HCT116 (cell line): ENCODE results near the gene CCBE1. TPM values are rescaled to one million over a fixed set of nuclear protein-coding genes. Genes with fewer than 3 reads are reported as not detected.

Source experiments
- ATAC-seq: fragments of 200-7000 bp; cut with Tn5 transposase; 2 replicates; pipeline ENCODE4 v1.9.1; 2020; ENCODE audit warnings: mild to moderate bottlenecking, moderate library complexity
- BruUV-seq: library from RNA; stranded (reverse); fragments of 400-500 nt; replicated peaks from 2 replicates; lab custom pipeline; 2021; lab: Mats Ljungman, UMichigan
- CTCF ChIA-PET: fragments of 300-600 bp; sonication (Branson Sonifier 250); formaldehyde crosslinking; loops from one replicate; lab custom pipeline; 2021; ENCODE audit warnings: antibody characterized with exemption; lab: Charles Lee
- POLR2A ChIA-PET: fragments of 300-600, 350-600 bp; sonication (Branson Sonifier 250); formaldehyde crosslinking; loops from one replicate; lab custom pipeline; 2021; ENCODE audit warnings: antibody characterized with exemption; lab: Charles Lee
- RAD21 ChIA-PET, 2 experiments: fragments of 300-600 bp; sonication (Branson Sonifier 250); formaldehyde crosslinking; loops; one replicate each; lab custom pipeline; 2023; ENCODE audit warnings: low total read pairs in 2 of 2; ENCODE audit not compliant: uncharacterized antibody in 2 of 2, unreplicated experiment in 2 of 2, low non-redundant PET in 1 of 2; lab: Charles Lee
- DNase-seq: peaks from one replicate; pipeline ENCODE4 v3.0.0-alpha.2; 2010; ENCODE audit warnings: low read depth, low spot score
- H2AFZ ChIP-seq: fragments of 200-600 bp; shearing (Covaris generic), sonication (generic); 2 replicates; pipeline ENCODE4 v1.6.1; 2017; ENCODE audit warnings: low read depth, mixed run types, mixed read lengths, antibody characterized with exemption, low read length; ENCODE audit not compliant: poor library complexity, severe bottlenecking
- H3K27ac ChIP-seq: 2 replicates; pipeline ENCODE4 v1.5.1; 2012; ENCODE audit warnings: low read depth, low read length
- H3K27me3 ChIP-seq: fragments of 200-600 bp; sonication (generic); 2 replicates; pipeline ENCODE4 v1.6.1; 2016; ENCODE audit warnings: mixed run types, low read length, mixed read lengths; ENCODE audit not compliant: insufficient read depth
- H3K36me3 ChIP-seq, 2 experiments: fragments of 200-500 bp in 1 of 2; fragments of 200-600 bp in 1 of 2; sonication (Bioruptor generic) in 1 of 2; sonication (generic) in 1 of 2; 2 replicates each; pipeline versions ENCODE4 v1.5.1 to v1.6.1; 2014 to 2016; ENCODE audit warnings: low read length in 2 of 2, inconsistent platforms in 1 of 2, mixed read lengths in 1 of 2, mixed run types in 1 of 2; ENCODE audit not compliant: insufficient read depth in 2 of 2, control insufficient read depth in 1 of 2
- H3K4me1 ChIP-seq, 2 experiments: fragments of 200-600 bp in 1 of 2; sonication (generic) in 1 of 2; 2 replicates each; pipeline versions ENCODE4 v1.5.1 to v1.6.1; 2012 to 2017; ENCODE audit warnings: low read length in 2 of 2, inconsistent platforms in 1 of 2, mild to moderate bottlenecking in 1 of 2, mixed read lengths in 1 of 2, mixed run types in 1 of 2, moderate library complexity in 1 of 2; ENCODE audit not compliant: insufficient read depth in 2 of 2, control insufficient read depth in 1 of 2
- H3K4me2 ChIP-seq: fragments of 200-600 bp; sonication (generic); 2 replicates; pipeline ENCODE4 v1.6.1; 2017; ENCODE audit warnings: mixed run types, low read length, mixed read lengths
- H3K4me3 ChIP-seq, 2 experiments: fragments of 200-600 bp in 1 of 2; sonication (generic) in 1 of 2; replicated peaks in 1 of 2; 2 replicates each; pipeline ENCODE4 v1.5.1; 2011 to 2016; ENCODE audit warnings: low read length in 2 of 2, control low read depth in 1 of 2, low read depth in 1 of 2, mild to moderate bottlenecking in 1 of 2, mixed read lengths in 1 of 2, mixed run types in 1 of 2
- H3K79me2 ChIP-seq: fragments of 200-600 bp; sonication (generic); 2 replicates; pipeline ENCODE4 v1.6.1; 2017; ENCODE audit warnings: mild to moderate bottlenecking, mixed run types, low read length, moderate library complexity, mixed read lengths; ENCODE audit not compliant: insufficient read depth
- H3K9ac ChIP-seq: fragments of 200-600 bp; sonication (generic); 2 replicates; pipeline ENCODE4 v1.6.1; 2016; ENCODE audit warnings: low read length, mixed read lengths
- H3K9me2 ChIP-seq: fragments of 200-600 bp; sonication (generic), shearing (Covaris generic); 2 replicates; pipeline ENCODE4 v1.6.1; 2017; ENCODE audit warnings: mixed run types, mild to moderate bottlenecking, moderate library complexity; ENCODE audit not compliant: insufficient read depth
- H3K9me3 ChIP-seq, 2 experiments: fragments of 200-500 bp in 1 of 2; fragments of 200-600 bp in 1 of 2; sonication (Bioruptor generic) in 1 of 2; sonication (generic) in 1 of 2; 2 replicates each; pipeline ENCODE4 v1.6.1; 2014 to 2017; ENCODE audit warnings: low read length in 2 of 2, mixed read lengths in 2 of 2, inconsistent platforms in 1 of 2, low read depth in 1 of 2, mild to moderate bottlenecking in 1 of 2, mixed run types in 1 of 2, moderate library complexity in 1 of 2; ENCODE audit not compliant: control insufficient read depth in 1 of 2, insufficient read depth in 1 of 2
- H4K20me1 ChIP-seq: fragments of 200-600 bp; sonication (generic), shearing (Covaris generic); 2 replicates; pipeline ENCODE4 v1.6.1; 2017; ENCODE audit warnings: mixed run types, mild to moderate bottlenecking, moderate library complexity; ENCODE audit not compliant: insufficient read depth
- CEBPB ChIP-seq: IDR thresholded peaks from 2 replicates; pipeline ENCODE4 v1.6.1; 2012; ENCODE audit warnings: low read depth
- EZH2phosphoT487 ChIP-seq: fragments of 200-600 bp; IDR thresholded peaks from 2 replicates; pipeline ENCODE4 v1.6.1; 2018; ENCODE audit warnings: antibody characterized with exemption, borderline replicate concordance
- JUND ChIP-seq: IDR thresholded peaks from 2 replicates; pipeline ENCODE4 v1.6.1; 2012
- POLR2A ChIP-seq: IDR thresholded peaks from 2 replicates; pipeline ENCODE4 v1.7.0; 2011; ENCODE audit warnings: borderline replicate concordance; ENCODE audit not compliant: insufficient read depth, insufficient read length; ENCODE audit errors: extremely low read depth
- RAD21 ChIP-seq: IDR thresholded peaks from 2 replicates; pipeline ENCODE4 v1.6.1; 2012; ENCODE audit warnings: low read depth, mild to moderate bottlenecking
- SP1 ChIP-seq: IDR thresholded peaks from 2 replicates; pipeline ENCODE4 v1.6.1; 2012; ENCODE audit warnings: low read depth
- YY1 ChIP-seq: IDR thresholded peaks from 2 replicates; pipeline ENCODE4 v1.6.1; 2011; ENCODE audit warnings: low read length, low read depth, moderate library complexity, mild to moderate bottlenecking; ENCODE audit not compliant: insufficient replicate concordance; ENCODE audit errors: extremely low read depth
- ZFX ChIP-seq: fragments of 450-650 bp; IDR thresholded peaks from 2 replicates; pipeline ENCODE4 v1.6.1; 2017
- intact Hi-C: fragments of 100-400 bp; cut with micrococcal nuclease; formaldehyde crosslinking; loops from 2 replicates; pipeline ENCODE4 v1.10.0; 2022
- total RNA-seq: library from RNA; stranded (reverse); gene quantifications from one replicate; pipeline ENCODE4 v1.2.1, GENCODE V29; 2021; ENCODE audit not compliant: unreplicated experiment
- TF ChIP-seq, protein P1 (sequence below): IDR thresholded peaks from 2 replicates; pipeline ENCODE4 v1.6.1; 2012; ENCODE audit warnings: low read depth
- TF ChIP-seq, protein P2 (sequence below): IDR thresholded peaks from 2 replicates; pipeline ENCODE4 v1.6.1; 2011; ENCODE audit warnings: mild to moderate bottlenecking, low read length, moderate library complexity; ENCODE audit not compliant: insufficient replicate concordance; ENCODE audit errors: extremely low read depth
- TF ChIP-seq, protein P3 (sequence below): IDR thresholded peaks from 2 replicates; pipeline ENCODE4 v1.6.1; 2012
- TF ChIP-seq, protein P4 (sequence below): IDR thresholded peaks from 2 replicates; pipeline ENCODE4 v1.6.1; 2012
- TF ChIP-seq, protein P5 (sequence below), 3 experiments: fragments of 200-600 bp in 1 of 3; sonication (generic) in 1 of 3; IDR thresholded peaks in 2 of 3; conservative IDR thresholded peaks in 1 of 3; 2 replicates each; pipeline ENCODE4 v1.5.1; 2012 to 2017; ENCODE audit warnings: low read depth in 2 of 3, low read length in 2 of 3, antibody characterized with exemption in 1 of 3, borderline replicate concordance in 1 of 3, control low read depth in 1 of 3, mild to moderate bottlenecking in 1 of 3, mixed read lengths in 1 of 3, mixed run types in 1 of 3, moderate library complexity in 1 of 3; ENCODE audit not compliant: insufficient read depth in 1 of 3

CCBE1 gene
- total RNA-seq, 1 experiment from 2014 or later = 0.84 TPM

DNA sequence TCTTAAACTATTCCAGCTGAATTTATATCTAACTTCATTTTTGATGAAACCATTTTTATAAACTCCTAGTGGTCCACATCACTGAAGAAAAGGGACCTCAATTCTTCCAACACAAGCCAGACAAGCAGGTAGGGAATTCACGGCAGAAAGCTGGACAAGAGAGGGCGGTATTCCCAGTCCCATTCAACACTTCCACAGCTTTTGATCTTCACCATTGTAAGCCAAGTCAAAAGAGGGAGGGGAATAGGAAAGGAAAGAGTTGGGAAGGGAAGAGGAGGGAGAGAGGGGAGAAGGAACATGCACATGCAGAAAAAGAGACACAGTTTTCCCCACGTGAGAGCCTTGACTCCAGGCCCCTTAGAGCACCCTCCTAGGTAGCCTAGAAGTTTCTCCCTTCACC is 77.4 kb downstream of the CCBE1 start:
- Histone ChIP-seq H3K36me3 (no peaks in the 10 kb centered on the region), H3K9me3 (no peaks in the 10 kb centered on the region), H3K4me2 (no peak overlapping the region), H2AFZ (no peak overlapping the region), H3K4me3 (no peak overlapping the region), H3K9me2 (no peaks in the 10 kb centered on the region), H3K9ac (no peak overlapping the region), H3K27me3 (peaks cover 30% of the 10 kb centered on the region), H3K4me1 (no peaks in the 10 kb centered on the region), H3K79me2 (no peaks in the 10 kb centered on the region), H4K20me1 (no peaks in the 10 kb centered on the region), H3K27ac (no peak overlapping the region)
- TF ChIP-seq, protein P1, sequence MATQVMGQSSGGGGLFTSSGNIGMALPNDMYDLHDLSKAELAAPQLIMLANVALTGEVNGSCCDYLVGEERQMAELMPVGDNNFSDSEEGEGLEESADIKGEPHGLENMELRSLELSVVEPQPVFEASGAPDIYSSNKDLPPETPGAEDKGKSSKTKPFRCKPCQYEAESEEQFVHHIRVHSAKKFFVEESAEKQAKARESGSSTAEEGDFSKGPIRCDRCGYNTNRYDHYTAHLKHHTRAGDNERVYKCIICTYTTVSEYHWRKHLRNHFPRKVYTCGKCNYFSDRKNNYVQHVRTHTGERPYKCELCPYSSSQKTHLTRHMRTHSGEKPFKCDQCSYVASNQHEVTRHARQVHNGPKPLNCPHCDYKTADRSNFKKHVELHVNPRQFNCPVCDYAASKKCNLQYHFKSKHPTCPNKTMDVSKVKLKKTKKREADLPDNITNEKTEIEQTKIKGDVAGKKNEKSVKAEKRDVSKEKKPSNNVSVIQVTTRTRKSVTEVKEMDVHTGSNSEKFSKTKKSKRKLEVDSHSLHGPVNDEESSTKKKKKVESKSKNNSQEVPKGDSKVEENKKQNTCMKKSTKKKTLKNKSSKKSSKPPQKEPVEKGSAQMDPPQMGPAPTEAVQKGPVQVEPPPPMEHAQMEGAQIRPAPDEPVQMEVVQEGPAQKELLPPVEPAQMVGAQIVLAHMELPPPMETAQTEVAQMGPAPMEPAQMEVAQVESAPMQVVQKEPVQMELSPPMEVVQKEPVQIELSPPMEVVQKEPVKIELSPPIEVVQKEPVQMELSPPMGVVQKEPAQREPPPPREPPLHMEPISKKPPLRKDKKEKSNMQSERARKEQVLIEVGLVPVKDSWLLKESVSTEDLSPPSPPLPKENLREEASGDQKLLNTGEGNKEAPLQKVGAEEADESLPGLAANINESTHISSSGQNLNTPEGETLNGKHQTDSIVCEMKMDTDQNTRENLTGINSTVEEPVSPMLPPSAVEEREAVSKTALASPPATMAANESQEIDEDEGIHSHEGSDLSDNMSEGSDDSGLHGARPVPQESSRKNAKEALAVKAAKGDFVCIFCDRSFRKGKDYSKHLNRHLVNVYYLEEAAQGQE = no peak
- TF ChIP-seq YY1 = no peak
- ChIA-PET POLR2A (no interaction called here), RAD21 (no interaction called here), CTCF (no interaction called here)
- ATAC-seq (no peak), DNase-seq (no peak)
- BruUV-seq = no TSS peak
- intact Hi-C loops = no loop called here

DNA sequence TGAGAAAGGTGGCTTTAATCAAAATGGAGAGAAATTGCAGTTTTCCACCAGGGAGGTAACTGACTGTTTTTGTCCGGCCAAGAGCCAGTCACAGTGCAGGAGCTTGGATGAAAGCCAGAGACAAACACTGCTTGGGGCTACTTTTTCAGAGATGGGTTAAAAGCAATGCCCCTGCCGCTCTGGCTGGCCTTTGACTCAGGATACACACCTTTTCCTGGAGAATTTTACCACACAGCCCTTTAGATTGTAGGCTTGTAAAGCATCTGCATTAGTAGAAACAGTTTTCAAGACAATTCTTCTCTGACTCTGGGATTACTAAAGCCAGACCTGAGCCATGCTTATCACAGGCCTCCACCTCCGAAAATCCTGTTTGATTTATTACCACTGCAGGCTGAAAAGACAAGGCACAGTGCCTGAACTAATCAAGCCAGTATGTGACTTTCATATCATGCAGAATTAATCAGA is 79.7 kb downstream of the CCBE1 start:
- no peak overlapping the region for H3K4me2 ChIP-seq
- no peak for ATAC-seq
- no peak overlapping the region for H3K27ac ChIP-seq
- no peak overlapping the region for H3K4me3 ChIP-seq
- no peak overlapping the region for H2AFZ ChIP-seq
- ChIA-PET POLR2A (no interaction called here), CTCF (no interaction called here), RAD21 (no interaction called here)
- no peaks in the 10 kb centered on the region for H3K9me3 ChIP-seq
- intact Hi-C loops = no loop called here
- no peaks in the 10 kb centered on the region for H4K20me1 ChIP-seq
- H3K9me2 ChIP-seq = no peaks in the 10 kb centered on the region
- DNase-seq = no peak
- no peak overlapping the region for H3K9ac ChIP-seq
- H3K27me3 ChIP-seq = peaks cover 40% of the 10 kb centered on the region
- no peaks in the 10 kb centered on the region for H3K36me3 ChIP-seq
- no peaks in the 10 kb centered on the region for H3K79me2 ChIP-seq
- no peaks in the 10 kb centered on the region for H3K4me1 ChIP-seq
- no TSS peak for BruUV-seq
- TF ChIP-seq RAD21 (no peak), YY1 (no peak), JUND (no peak), POLR2A (no peak), EZH2phosphoT487 (no peak), CEBPB (no peak), SP1 (no peak), ZFX (no peak)
- TF ChIP-seq, protein P2, sequence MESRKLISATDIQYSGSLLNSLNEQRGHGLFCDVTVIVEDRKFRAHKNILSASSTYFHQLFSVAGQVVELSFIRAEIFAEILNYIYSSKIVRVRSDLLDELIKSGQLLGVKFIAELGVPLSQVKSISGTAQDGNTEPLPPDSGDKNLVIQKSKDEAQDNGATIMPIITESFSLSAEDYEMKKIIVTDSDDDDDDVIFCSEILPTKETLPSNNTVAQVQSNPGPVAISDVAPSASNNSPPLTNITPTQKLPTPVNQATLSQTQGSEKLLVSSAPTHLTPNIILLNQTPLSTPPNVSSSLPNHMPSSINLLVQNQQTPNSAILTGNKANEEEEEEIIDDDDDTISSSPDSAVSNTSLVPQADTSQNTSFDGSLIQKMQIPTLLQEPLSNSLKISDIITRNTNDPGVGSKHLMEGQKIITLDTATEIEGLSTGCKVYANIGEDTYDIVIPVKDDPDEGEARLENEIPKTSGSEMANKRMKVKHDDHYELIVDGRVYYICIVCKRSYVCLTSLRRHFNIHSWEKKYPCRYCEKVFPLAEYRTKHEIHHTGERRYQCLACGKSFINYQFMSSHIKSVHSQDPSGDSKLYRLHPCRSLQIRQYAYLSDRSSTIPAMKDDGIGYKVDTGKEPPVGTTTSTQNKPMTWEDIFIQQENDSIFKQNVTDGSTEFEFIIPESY = no peak
- TF ChIP-seq, protein P3, sequence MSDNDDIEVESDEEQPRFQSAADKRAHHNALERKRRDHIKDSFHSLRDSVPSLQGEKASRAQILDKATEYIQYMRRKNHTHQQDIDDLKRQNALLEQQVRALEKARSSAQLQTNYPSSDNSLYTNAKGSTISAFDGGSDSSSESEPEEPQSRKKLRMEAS = no peak
- TF ChIP-seq, protein P4, sequence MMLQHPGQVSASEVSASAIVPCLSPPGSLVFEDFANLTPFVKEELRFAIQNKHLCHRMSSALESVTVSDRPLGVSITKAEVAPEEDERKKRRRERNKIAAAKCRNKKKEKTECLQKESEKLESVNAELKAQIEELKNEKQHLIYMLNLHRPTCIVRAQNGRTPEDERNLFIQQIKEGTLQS = no peak
- TF ChIP-seq, protein P5, sequence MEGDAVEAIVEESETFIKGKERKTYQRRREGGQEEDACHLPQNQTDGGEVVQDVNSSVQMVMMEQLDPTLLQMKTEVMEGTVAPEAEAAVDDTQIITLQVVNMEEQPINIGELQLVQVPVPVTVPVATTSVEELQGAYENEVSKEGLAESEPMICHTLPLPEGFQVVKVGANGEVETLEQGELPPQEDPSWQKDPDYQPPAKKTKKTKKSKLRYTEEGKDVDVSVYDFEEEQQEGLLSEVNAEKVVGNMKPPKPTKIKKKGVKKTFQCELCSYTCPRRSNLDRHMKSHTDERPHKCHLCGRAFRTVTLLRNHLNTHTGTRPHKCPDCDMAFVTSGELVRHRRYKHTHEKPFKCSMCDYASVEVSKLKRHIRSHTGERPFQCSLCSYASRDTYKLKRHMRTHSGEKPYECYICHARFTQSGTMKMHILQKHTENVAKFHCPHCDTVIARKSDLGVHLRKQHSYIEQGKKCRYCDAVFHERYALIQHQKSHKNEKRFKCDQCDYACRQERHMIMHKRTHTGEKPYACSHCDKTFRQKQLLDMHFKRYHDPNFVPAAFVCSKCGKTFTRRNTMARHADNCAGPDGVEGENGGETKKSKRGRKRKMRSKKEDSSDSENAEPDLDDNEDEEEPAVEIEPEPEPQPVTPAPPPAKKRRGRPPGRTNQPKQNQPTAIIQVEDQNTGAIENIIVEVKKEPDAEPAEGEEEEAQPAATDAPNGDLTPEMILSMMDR (IDR thresholded peaks at IDR 0.05 in 2 of 3, conservative IDR thresholded peaks at IDR 0.05 in 1 of 3; ENCODE audit: borderline replicate concordance in 1 of 3, insufficient read depth in 1 of 3, low read depth in 2 of 3, low read length in 2 of 3) = no peak
